Left hindlimb (tissue), 1 donor: Measurements from ENCODE around the gene C6orf132.
"Not testable (repeated sequence)": the region's sequence is repeated elsewhere in the genome, so short reads cannot be mapped to it uniquely, and the experiment has no call there.

Source experiments
- DNase-seq: peaks from one replicate; pipeline ENCODE4 v3.0.0-alpha.2; 2018

Gene C6orf132

DNA sequence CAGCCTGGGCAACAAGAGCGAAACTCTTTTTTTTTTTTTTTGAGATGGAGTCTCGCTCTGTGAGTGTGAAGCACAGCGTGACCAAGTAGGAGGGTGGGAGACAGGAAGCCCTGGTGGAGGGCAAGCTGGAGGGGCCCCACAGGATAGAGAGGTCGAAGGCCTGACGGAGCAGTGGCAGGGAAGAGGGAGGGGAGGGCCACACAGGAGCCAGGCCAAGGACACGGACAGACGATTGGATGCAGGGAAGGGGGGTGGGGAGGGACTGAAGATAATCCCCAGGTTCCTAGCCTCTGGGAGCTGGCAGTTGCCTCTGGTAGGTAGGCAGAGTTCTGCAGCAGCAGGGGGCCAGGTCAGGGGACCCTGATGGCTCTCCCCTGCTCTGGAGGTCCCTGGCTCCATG is 20.0 kb upstream of the C6orf132 start:
- DNase-seq = no peak

DNA sequence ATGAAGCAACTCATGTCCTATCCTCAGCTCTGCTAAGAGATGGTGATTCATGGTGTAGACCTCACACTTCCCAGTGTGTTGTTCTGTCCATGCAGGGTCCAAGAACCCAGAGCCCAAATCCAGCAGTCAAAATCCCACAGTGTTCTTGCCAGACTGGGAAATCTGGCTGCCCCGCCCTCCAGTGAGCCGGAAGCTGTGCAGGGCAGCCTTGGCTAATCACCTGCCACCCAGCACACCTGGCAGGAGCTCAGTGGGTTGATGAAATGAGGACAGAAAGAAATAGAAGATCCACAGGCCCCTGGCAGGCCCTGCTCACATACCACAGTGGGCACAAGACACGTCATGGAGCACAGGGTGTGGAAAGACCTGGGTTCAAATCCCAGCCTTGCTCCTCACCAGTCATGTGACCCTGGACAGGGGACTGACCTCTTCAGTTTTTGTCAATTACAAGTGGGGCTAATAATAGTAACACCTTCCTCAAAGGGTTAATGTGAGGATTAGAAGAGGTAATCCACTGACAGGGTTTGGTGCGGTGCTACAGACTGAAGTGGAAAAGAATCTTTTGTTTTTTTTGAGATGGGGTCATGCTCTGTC is 17.1 kb upstream of the C6orf132 start:
- no peak for DNase-seq

DNA sequence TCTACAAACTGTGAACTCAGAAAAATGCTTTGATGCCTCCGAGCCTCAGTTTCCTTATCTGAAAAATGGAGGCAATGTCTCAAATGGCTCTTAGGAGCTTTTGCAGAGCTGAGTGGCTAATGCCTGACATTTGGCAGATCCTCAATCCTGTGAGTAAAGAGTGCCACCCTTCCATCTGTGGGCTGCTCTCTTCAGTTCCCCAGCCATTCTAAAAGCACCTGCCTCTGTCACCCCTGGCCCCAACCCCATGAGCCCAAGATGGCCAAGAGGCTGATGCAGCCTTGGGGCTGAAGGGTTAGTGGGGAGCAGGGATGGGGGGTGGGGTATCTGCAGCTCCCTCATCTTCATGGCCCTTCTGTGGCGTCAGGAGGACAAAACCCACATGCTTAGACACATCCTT is 16.2 kb upstream of the C6orf132 start:
- no peak for DNase-seq

DNA sequence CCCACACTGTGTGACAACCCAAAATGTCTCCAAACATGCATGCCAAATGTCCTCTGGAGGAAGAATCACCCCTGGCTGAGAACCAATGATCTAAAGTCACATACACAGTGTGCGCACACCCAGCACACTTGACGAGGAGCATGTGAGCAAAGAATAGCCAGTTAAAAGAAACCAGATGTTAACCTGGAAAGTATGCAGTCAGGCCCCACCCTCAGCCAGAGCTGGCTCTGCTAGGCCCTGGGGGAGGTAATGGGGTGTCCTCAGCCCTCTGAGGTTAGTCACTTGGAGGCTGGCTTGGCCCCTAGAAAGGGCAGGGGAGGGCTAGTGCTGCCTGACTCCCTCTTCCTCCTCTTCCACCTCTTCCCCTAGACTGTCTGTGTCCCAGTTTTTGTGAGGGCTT is 15.6 kb upstream of the C6orf132 start:
- no peak for DNase-seq

DNA sequence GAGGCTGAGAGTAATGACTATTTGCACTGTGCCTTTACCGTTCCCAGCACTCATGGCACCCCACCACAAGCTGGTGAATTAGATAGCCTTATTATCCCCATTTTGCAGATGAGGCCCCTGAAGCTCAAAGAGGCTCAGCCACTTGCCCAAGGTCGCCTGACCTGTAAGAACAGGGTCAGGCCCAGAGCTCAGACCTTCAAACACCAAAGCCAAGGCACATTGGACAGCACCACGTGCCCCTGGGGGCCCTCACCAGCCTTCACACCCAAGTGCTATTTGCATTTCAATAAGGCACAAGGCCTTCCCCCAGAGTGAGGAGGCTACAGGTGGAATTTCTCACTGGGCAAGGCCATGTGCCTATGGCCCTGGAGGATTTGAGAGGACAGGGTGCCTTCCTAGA is 14.2 kb upstream of the C6orf132 start:
- DNase-seq = no peak

DNA sequence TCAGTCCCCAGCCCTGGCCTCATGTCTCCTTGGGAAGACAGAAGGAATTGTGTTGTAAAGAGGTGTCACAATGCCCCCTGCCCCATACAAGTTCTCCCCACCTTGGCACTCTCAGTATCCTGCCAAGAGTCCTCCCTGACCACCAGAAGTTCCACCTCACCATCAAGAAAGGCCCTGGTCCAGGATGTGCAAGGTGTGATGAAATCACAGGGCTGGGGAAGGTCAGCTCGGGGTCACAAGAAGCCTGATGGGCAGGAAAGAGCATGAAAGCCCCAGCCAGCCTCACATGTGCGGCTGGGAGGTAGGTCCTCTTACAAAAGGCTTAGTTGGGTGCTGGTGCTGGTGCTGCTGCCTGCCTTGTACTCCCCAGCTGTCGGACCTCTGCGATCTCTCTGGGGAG is 12.9 kb upstream of the C6orf132 start:
- DNase-seq = no peak

DNA sequence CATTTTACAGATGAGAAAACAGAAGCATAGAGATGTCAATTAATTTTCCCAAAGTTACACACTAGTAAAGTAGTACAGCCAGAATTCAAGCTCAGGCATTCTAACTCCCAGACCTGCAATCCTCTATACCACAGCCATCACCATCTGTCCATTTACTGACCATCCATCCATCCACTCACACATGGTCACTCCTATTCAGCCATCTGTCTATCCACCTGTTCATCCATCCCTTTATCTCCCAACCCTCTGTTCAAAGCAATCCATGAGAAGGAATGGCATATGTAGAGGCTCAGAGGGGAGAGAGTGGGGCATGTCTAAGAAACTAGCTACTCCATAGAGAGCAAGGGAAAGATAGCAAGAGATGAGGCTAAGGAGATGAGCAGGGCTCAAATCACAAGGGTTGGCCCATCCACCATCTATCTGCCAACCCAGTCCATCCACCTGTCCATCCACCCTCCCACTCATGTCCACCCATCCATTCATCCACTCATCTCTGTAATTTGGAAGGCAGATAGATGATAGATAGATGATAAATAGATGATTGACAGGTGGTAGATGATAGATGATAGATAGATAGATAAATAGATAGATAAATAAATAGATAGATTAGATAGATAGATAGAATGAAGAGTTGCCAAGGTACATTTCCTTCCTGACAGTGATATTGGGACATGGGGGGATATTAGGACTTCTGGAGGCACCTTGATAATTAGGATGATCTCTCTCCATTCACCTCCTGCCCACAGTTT is 12.2 kb upstream of the C6orf132 start:
- no peak for DNase-seq

DNA sequence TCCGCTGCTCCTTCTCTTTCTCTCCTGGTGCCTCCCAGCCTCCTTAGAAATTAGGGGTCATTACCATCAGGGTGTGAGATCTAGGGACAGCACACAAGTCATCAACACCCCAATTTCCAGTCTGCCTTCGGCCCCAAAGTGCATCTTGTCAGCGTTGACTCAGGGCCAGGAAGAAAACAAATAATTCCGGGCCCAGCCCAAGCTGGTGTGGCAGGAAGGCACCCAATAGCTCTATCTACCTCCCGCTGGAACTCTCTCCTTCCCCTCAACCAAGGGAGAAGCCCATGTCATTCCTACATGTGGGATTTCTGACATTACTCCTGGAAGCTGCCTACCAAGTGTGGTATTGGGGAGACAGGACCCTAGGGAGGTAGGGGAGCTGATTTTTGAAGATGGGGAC is 11.5 kb upstream of the C6orf132 start:
- DNase-seq = no peak

DNA sequence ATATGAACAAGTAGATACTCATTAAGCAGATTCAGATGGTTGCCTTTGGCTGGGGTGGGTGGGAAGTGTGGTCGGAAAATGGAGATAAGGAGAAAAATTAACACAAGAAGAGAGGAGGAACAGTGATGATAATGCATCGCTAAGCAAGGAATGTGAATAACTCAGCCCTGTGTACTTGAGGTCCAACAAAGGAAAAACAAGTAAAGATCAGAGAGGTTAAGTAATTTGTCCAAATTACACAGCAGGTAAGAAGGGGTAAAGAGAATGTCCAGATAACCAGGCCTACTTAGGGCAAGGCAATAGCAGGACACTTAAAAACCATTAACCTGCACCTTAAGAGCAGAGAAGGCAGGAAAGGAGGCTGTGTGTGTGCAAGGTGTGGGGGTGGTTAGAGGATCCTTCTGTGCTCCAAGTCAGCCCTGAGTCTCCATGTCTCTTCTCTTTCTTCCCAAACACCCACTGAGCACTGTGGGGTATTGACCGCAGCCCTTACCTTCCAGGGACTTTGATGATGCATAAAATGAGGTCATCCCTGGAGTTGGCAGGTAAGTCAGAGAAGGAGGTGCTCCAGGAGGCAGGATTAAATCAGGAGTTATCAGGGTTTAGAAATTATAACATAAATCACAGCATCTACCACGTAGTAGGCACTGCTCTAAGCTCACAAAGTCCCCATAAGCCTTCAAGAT is 10.3 kb upstream of the C6orf132 start:
- not testable (repeated sequence) for DNase-seq

DNA sequence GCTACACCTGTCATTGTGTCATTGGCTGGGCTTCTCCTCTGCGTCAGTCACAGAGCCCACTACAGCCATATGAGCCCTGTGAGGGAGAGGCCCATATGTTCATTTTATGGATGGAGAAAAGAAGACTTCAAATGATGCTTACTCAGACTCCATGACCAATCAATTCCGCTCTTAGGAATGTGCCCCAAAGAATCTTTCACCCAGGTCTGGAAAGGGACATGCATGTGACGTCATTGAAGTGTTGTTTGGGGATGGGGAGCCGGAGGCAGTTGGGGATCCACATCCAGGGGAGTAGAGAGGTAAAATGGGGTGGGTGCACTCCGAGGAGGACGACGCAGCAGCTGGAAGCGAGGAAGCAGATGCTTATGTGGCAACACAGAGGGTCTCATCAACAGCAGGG is 9.6 kb upstream of the C6orf132 start:
- DNase-seq = no peak

DNA sequence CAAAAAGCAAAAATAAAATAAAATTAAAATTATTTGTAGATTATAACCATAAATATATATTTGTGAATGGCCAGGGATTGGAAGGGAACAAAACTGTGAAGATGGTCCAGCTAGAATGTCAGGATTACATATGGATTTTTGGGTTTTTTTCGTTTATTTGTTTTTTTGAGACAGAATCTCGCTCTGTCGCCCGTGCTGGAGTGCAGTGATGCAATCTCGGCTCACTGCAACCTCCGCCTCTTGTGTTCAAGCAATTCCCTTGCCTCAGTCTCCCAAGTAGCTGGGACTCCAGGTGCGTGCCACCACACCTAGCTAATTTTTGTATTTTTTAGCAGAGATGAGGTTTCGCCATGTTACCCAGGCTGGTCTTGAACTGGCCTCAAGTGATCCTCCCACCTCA is 7.8 kb upstream of the C6orf132 start:
- DNase-seq = no peak

DNA sequence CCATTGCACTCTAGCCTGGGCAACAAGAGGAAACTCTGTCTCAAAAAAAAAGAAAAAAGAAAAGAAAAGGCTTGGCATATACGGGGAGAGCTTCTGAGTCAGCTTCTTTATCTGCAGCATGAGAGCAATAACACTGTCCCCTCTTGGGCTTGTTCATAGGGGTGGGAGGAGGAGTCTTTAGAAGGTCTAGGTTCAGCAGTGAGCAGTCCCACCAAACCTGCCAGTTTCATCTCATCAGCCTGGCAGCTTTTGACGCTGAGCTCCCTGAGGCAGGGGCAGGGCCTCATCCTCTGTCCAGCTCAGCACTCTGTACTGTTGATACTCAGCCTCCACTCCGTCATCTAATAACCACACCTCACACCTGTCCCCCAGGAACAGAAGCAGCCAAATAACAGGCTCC is 5.6 kb upstream of the C6orf132 start:
- DNase-seq = no peak

DNA sequence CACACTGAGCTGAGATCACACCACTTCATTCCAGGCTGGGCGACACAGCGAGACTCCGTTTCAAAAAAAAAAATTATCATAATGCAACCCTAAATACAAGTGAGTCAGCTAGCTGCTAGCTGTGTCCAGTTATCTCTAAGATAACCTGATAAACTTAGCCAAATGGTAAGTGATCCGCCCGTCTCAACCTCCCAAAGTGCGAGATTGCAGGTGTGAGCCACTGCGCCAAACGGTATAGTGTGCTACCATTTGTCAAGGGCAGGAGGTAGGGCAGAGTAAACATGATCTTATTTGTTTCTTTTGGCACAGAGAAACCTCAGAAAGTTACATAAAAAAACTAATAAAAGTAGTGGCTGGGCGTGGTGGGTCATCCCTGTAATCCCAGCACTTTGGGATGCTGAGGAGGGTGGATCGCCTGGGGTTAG is 4.7 kb upstream of the C6orf132 start:
- no peak for DNase-seq

DNA sequence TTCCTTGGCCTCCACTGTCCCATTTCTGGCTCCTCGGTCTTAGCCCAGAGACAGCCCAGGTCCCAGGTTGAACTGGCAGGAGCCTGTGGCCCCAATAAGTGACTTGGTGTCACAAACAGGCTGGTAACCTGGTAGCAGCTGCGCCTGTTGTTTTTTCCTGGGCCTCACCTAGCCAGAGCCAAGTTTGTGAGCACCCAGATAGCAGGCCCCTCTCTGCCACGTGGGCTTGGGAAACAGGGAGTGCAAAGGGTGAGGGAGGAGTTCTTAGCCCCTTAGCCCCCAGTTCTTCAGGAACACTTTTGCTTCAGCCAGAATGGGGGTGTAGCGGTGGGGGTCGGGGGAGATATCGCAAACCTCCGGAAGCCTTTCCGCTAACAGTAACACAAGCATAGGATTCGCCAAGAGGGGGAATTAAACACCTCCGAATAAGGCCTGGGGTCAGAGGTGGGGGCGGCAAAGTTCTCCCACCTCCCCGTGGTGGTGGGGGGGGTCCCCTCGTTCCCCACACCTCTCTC is 760 bp downstream of the C6orf132 start:
- no peak for DNase-seq

DNA sequence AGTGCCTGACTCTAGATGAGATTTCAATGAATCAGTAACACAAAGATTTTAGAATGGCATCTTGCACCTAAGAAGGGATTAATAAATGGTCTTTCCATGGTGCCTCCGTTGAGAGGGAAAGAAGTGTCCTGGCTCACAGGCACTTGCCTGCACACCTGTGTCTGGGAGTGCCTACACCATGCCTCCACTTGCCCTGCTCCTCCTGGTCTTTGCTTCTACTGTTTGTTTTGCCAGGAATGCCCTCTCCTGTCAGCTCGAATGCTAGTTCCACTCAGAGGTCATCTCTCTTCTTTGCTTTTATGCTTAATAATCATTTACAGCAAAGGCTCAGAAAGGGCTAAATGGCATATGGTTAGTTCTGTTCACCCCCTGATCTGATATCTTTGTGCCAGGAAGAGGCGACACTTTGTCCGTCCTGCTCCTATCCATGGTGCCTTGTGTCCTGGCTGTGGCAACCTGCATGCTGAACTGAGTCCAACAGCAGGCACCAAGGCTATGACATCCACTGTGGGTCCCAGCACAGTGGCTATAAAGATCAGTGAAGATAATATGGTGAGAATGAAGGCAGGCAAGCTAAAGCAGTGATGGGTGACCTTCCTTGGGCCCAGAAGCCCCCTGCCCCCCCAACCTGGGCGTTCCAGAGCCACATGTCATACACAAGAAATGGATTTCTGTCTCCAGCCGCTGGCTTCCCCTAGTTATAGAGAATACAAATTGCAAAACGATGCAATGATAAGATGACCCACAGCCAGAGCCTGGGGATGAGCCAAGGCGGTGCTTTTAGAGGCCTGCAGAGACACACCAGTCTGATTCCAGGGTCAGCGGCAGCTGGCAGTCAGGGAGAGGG is 1.4 kb downstream of the C6orf132 start:
- no peak for DNase-seq

DNA sequence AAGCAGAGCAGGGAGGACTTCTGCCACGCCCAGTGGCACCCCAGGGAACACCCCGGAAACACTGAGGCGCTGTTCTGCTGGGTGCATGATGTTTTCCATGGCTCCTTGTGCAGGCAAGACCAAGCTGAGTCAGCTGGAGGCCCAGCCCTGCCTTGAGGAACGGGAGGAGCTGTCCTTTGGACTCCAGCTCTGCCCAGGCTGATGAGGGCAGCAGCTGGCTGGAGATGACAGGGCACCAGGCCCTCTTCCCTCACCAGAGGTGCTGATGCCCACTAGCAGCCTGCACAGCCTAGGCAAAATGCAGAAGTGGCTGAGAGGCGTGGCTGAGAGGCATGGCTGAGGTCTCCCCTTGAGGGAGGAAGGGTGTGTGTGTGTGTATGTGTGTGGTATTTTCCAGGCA is 2.4 kb downstream of the C6orf132 start:
- no peak for DNase-seq

DNA sequence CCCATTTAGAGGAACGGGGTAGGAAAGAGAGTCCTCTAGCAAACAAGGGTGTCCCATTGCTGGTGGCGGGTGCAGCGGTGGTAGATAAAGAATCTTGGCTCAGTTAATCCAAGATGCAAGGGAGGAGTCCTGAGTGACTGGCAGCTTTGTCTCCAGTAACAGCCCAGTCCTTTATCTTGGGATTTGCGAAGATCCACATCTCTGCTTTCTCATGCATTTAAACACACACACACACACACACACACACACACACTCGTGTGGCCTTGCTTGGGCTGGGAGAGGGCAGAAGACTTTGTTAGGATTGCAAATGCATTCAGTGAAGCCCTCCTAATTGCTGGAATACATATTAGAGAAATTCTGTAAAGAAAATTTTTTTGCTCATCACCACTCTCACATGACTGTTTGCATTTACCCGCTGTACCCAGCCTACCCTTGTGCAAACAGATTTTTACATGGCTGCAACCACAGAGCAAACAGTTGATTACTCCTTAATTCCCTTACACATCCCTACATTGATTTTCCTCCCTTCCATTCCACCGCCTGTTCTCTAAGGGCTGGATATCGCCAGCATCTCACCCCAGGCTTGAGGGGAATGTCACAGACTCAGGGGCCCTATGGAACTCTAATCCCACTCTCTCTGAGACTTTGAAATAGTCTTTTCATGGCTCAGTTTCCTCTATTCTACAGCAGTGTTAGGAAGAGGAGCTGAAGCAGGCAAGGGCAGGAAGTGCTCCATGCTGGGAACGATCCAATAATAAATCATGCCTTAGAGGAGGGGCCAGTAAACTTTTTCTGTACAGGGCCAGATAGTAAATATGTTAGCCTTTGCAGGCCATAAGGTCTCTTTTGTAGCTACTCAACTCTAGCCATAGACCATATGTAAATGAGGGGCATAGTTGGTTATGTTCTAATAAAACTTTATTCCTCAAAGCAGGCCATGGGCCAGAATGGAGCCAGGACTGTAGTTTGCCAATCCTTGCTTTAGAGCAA is 3.5 kb downstream of the C6orf132 start:
- DNase-seq = no peak

DNA sequence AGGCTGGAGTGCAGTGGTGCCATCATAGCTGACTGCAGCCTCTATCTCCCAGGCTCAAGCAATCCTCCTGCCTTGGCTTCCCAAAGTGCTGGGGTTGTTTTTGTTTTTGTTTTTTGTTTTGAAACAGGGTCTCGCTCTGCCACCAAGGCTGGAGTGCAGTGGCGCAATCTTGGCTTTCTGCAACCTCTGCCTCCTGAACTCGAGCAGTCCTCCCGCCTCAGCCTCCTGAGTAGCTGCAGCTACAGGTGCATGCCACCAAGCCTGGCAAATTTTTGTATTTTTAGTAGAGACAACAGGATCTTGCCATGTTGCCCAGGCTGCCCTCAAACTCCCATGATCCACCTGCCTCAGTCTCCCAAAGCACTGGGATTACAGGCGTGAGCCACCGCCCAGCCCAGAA is 4.2 kb downstream of the C6orf132 start:
- no peak for DNase-seq

DNA sequence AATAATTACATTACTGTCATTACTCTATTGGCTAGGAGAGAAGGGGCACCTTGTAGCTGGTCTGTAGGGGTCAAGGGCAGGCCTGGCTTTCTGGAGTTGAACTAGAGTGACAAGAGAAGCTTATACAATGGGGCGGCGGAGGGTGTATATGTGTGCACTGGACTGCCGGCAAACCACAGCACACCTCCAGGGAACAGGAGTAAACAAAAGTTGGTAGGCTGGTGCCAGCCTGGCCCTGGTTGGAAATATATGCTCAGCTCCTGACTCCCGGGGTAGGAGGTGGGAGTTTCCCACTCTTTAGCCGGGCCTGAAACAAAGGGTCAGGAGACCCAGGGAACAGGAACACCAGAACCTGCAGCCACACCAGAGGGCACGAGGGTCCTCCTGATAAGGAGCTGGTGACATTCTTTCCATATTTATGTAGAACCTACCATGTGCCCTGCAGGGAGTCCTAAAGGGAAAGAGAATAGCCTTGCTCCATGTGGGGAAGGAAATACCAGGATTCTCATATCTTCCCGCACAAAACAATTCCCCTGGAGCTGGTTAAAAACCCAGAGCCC is 5.1 kb downstream of the C6orf132 start:
- DNase-seq = no peak

DNA sequence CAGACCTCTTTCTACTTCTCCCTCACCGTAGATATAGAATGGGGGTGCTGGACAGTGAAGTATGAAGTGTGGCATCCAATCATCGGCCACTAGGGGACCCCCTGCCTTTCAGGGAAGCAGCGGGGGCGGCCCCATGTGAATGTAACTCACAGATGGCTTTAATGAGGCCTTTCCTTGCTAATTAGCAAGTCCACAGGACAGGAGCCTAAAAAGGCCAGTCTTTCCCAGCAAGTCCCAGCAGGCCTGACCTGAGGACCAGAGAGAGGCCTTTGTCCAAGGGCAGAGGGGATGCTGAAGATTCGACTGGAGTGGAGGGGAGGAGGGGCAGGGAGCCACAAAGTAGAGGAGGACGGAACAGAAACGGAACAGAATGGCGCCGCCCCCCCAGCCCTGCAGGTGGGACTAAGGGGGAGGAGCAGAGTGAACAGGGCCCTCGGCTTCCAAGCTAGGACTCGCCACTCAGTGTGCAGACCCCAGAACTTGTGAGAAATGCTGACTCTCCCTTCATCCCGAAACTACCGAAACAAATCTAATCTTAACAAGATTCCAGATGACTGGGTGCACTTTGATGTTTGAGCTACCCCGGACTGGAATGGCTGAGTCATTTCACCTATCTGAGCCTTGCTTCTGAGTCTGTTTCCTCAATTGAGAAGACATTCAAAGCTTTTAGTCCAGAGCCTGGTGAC is 5.8 kb downstream of the C6orf132 start:
- DNase-seq = no peak

DNA sequence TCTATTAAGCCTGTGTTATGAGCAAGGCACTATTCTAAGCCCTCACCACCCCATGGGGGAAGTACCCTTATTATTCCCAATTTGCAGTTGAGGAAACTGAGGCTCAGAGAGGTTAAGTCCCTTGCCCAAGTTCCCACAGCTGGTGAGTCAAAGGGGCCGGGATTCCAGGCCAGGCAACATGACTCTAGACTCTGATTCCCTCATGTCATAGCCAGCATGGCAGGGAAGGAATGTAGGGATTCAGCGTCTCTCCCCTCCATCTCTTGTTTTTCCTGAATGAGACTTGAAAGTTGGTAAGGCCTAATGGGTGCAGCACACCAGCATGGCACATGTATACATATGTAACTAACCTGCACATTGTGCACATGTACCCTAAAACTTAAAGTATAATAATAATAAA is 6.7 kb downstream of the C6orf132 start:
- no peak for DNase-seq
